LNCaP clone FGC (cell line): ENCODE measurements around the gene RPS6KC1.
"Not testable (repeated sequence)": the region's sequence is repeated elsewhere in the genome, so short reads cannot be mapped to it uniquely, and the experiment has no call there.

Source experiments
- DNase-seq: peaks from one replicate; pipeline ENCODE4 v3.0.0-alpha.2; 2011; ENCODE audit warnings: low read depth
- H3K4me3 ChIP-seq: 2 replicates; pipeline ENCODE4 v1.5.1; 2011; ENCODE audit warnings: mild to moderate bottlenecking, low read depth, low read length, control low read depth
- CTCF ChIP-seq: IDR thresholded peaks from 2 replicates; pipeline ENCODE4 v1.5.1; 2012; ENCODE audit warnings: mild to moderate bottlenecking; ENCODE audit not compliant: control insufficient read depth, insufficient read depth; ENCODE audit errors: extremely low read depth

Gene RPS6KC1

GRCh38 chr1:213315571-213315970 lies 264.5 kb downstream of the RPS6KC1 start:
- TF ChIP-seq CTCF: no peak
- no peak for DNase-seq

GRCh38 chr1:213318458-213318857 lies 267.4 kb downstream of the RPS6KC1 start:
- not testable (repeated sequence) for DNase-seq

More at GRCh38 chr1:213315571-213315970, 264.5 kb downstream of the RPS6KC1 start:
- H3K4me3 ChIP-seq: no peak overlapping the region

GRCh38 chr1:213320191-213320870 lies 269.3 kb downstream of the RPS6KC1 start:
- H3K4me3 ChIP-seq: no peak overlapping the region
- no peak for DNase-seq
- no peak for TF ChIP-seq CTCF

More at GRCh38 chr1:213318458-213318857, 267.4 kb downstream of the RPS6KC1 start:
- H3K4me3 ChIP-seq: not testable (repeated sequence)
